K562 (cell line): ENCODE measurements around the gene RAD1. TPM values are rescaled to one million over a fixed set of nuclear protein-coding genes. Genes with fewer than 3 reads are reported as not detected.

Experiments
- E2F8 ChIP-seq: fragments of 450-650 bp; IDR thresholded peaks from 2 replicates; pipeline ENCODE4 v1.7.1; 2018; ENCODE audit warnings: mild to moderate bottlenecking, low read depth; ENCODE audit not compliant: partially characterized antibody
- ETV5 ChIP-seq: sonication (generic); formaldehyde crosslinking; IDR thresholded peaks from 2 replicates; pipeline ENCODE4 v1.4.0; 2020; ENCODE audit warnings: low read depth, mild to moderate bottlenecking, missing genetic modification reagents
- HLTF ChIP-seq: fragments of 450-650 bp; IDR thresholded peaks from 2 replicates; pipeline ENCODE4 v1.6.1; 2016
- NBN ChIP-seq: fragments of 450-650 bp; IDR thresholded peaks from 2 replicates; pipeline ENCODE4 v1.6.1; 2016; ENCODE audit warnings: low read depth, mild to moderate bottlenecking
- NR2C1 ChIP-seq, 2 experiments: fragments of 450-650 bp; IDR thresholded peaks; 2 replicates each; pipeline ENCODE4 v1.6.1; 2017; ENCODE audit warnings: mild to moderate bottlenecking in 2 of 2, antibody characterized with exemption in 1 of 2, inconsistent platforms in 1 of 2, missing compliant biosample characterization in 1 of 2, missing genetic modification characterization in 1 of 2
- NR2C2 ChIP-seq, 2 experiments: fragments of 200-800 bp in 1 of 2; sonication (Bioruptor generic) in 1 of 2; sonication (generic) in 1 of 2; formaldehyde crosslinking in 1 of 2; IDR thresholded peaks; 2 replicates each; pipeline versions ENCODE4 v1.6.1 to v1.8.0; 2016 to 2022; ENCODE audit warnings: mild to moderate bottlenecking in 1 of 2, missing compliant biosample characterization in 1 of 2, missing genetic modification characterization in 1 of 2, missing genetic modification reagents in 1 of 2
- NUFIP1 ChIP-seq: fragments of 450-650 bp; IDR thresholded peaks from 2 replicates; pipeline ENCODE4 v1.6.1; 2018; ENCODE audit not compliant: partially characterized antibody
- U2AF2 ChIP-seq: fragments of 200-400 bp; formaldehyde crosslinking; optimal IDR thresholded peaks from 2 replicates; pipeline ENCODE3; 2017; ENCODE audit warnings: low read depth, mild to moderate bottlenecking, low read length
- ZNF318 ChIP-seq, 2 experiments: fragments of 450-650 bp; IDR thresholded peaks; 2 replicates each; pipeline ENCODE4 v1.6.1; 2016; ENCODE audit warnings: mild to moderate bottlenecking in 2 of 2, borderline replicate concordance in 1 of 2, low read depth in 1 of 2, moderate library complexity in 1 of 2
- ZNF699 ChIP-seq: fragments of 250-450 bp; sonication (Bioruptor Pico); IDR thresholded peaks from 2 replicates; pipeline ENCODE4 v1.8.0; 2021; ENCODE audit warnings: mild to moderate bottlenecking, moderate library complexity; ENCODE audit not compliant: insufficient replicate concordance
- polyA plus RNA-seq, 8 experiments: library from polyadenylated mRNA; depleted of rRNA in 4 of 8; stranded (reverse) in 5 of 8; unstranded in 3 of 8; fragments of >200 nt; fragmentation: Nextera tagmentation in 2 of 8; fragmentation: Illumina TruSeq in 1 of 8; extraction: Ambion mirVana in 2 of 8; extraction: Trizol in 1 of 8; gene quantifications; 2 replicates each; pipeline versions ENCODE4 v1.2.1 to v1.2.3, GENCODE V29; 2011 to 2014; ENCODE audit warnings: inconsistent platforms in 1 of 8, missing spikeins in 1 of 8
- total RNA-seq, 7 experiments: library from RNA; depleted of rRNA in 6 of 7; stranded (reverse); fragments of >200 nt in 6 of 7; fragmentation: Illumina TruSeq in 2 of 7; extraction: Trizol in 2 of 7; gene quantifications; 2 replicates each; pipeline versions ENCODE4 v1.2.1 to v1.2.3, GENCODE V29; 2011 to 2021; ENCODE audit warnings: low replicate concordance in 1 of 7
- TF ChIP-seq, protein P1 (sequence below): fragments of 250-450 bp; sonication (Bioruptor Pico); IDR thresholded peaks from 2 replicates; pipeline ENCODE4 v1.8.0; 2022; ENCODE audit warnings: moderate library complexity, mild to moderate bottlenecking, inconsistent platforms

RAD1 gene
- total and polyA plus RNA-seq, 9 of the 15 experiments (the other 6 are each of a cell fraction or from before 2014, with no cell fraction given): 44.5 to 148 (median 60.8) TPM

DNA sequence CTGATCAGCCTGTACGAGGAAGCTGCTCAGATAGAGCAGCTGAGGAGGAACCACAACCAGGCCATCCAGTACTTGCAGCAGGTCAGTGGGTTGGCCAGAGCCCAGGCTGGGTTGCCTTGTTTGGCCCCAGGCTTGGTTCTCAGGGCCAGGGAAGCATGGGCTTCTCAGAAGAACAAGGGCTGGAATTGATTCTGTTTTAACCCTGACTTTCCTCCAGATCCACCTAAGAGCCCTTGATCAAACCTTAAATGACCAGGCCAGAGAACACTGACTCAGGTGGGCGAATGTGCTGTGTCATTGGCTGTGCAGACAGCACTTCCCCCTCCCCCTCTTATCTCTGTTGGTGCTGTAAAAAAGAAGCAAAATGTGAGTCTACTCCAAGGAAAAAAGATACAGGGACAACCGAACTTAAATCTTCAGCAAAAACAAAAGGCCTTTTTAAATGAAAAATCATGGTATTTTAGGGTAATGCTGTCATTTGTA is 48.3 kb downstream of the RAD1 start (continued):
- TF ChIP-seq ZNF318 (IDR thresholded peaks at IDR 0.05; ENCODE audit: borderline replicate concordance in 1 of 2, low read depth in 1 of 2) (peak in 1 of 2 experiments; percentile 14; a peak in 1 of 4 replicates), NBN (peak; percentile 71; the same call in 1 of the 2 replicates), NR2C1 (IDR thresholded peaks at IDR 0.05) (no peak), NR2C1 (tag; IDR thresholded peaks at IDR 0.05) (peak; percentile 56; the same call in 1 of the 2 replicates), NUFIP1 (no peak), E2F8 (peak; percentile 61), U2AF2 (no peak), HLTF (no peak), NR2C2 (CRISPR knock-in tag; IDR thresholded peaks at IDR 0.05) (no peak), NR2C2 (tag; IDR thresholded peaks at IDR 0.05) (peak; percentile 69), ZNF699 (CRISPR knock-in tag) (no peak), ETV5 (CRISPR knock-in tag) (no peak)
- TF ChIP-seq, protein P1, sequence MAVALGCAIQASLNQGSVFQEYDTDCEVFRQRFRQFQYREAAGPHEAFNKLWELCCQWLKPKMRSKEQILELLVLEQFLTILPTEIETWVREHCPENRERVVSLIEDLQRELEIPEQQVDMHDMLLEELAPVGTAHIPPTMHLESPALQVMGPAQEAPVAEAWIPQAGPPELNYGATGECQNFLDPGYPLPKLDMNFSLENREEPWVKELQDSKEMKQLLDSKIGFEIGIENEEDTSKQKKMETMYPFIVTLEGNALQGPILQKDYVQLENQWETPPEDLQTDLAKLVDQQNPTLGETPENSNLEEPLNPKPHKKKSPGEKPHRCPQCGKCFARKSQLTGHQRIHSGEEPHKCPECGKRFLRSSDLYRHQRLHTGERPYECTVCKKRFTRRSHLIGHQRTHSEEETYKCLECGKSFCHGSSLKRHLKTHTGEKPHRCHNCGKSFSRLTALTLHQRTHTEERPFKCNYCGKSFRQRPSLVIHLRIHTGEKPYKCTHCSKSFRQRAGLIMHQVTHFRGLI (CRISPR knock-in tag): peak; percentile 99; the same call in 1 of the 2 replicates
